ENCODE measurements around the gene XRRA1. TPM values are rescaled to one million over a fixed set of nuclear protein-coding genes. Genes with fewer than 3 reads are reported as not detected.

XRRA1 gene
- total and polyA plus RNA-seq, 2 of the 13 experiments (the other 11 are each of a cell fraction or from before 2014, with no cell fraction given): 7.6 to 10.5 TPM

DNA sequence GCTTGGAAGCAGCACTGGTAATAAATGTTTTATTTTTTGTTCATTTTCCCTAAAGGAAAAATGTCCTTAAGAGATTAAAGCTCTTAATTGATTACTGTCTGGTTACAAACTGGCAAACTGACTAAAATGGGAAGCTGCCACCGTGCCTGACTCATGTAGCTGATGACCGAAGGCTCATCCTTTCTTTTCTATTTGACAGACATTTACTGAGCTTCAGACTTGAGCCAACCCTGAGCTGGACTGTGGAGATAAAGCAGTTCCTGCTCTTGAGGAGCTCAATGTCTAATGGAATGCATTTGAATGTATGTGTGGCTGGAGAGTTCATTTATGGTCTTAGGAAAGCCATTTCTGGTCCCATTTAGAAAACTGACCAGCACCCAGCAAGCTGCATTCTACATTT, 108.9 kb downstream of the XRRA1 start (continued):
- TF ChIP-seq ZFP37 (CRISPR knock-in tag; IDR thresholded peaks at IDR 0.05; ENCODE audit: borderline replicate concordance) (no peak), ZBTB8A (CRISPR knock-in tag; IDR thresholded peaks at IDR 0.05; ENCODE audit: borderline replicate concordance, low read depth) (no peak), ZNF629 (CRISPR knock-in tag; conservative IDR thresholded peaks at IDR 0.05) (no peak), ZNF616 (CRISPR knock-in tag; IDR thresholded peaks at IDR 0.05; ENCODE audit: low read depth) (no peak), ZNF563 (CRISPR knock-in tag; IDR thresholded peaks at IDR 0.05) (no peak)
- TF ChIP-seq, protein P1, sequence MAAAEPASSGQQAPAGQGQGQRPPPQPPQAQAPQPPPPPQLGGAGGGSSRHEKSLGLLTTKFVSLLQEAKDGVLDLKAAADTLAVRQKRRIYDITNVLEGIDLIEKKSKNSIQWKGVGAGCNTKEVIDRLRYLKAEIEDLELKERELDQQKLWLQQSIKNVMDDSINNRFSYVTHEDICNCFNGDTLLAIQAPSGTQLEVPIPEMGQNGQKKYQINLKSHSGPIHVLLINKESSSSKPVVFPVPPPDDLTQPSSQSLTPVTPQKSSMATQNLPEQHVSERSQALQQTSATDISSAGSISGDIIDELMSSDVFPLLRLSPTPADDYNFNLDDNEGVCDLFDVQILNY (CRISPR knock-in tag; conservative IDR thresholded peaks at IDR 0.05): no peak

DNA sequence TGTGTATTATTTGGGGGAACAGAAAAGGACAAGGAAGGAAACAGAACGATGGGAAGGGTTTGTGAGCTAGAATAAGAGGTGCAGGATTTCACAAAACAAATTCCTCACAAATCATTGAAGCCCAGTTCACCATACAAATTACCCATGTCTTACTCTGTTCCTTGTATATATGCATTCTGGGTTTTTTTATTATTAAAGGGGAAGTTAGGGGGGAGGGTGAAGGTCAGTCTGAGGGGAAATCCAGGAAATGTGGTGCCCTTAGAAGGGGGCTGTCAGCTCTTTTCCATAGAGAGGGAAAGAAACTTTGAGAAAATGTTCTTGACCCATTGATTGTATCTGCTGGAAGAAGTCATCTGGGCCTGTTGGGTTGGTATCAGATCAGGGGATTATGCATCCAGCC, 109.4 kb downstream of the XRRA1 start:
- no peak for ATAC-seq
- Histone ChIP-seq H3K4me3 (replicated peaks in 1 of 3; ENCODE audit: insufficient read depth in 1 of 3, low read depth in 2 of 3, low read length in 3 of 3) (no peak overlapping the region), H4K20me1 (ENCODE audit: insufficient read depth, low read length) (no peaks in the 10 kb centered on the region), H3K36me3 (replicated peaks in 1 of 2; ENCODE audit: control insufficient read depth in 1 of 2, insufficient read depth in 2 of 2, low read length in 2 of 2) (peaks cover 12 to 75% of the 10 kb centered on the region in 2 experiments), H3K4me1 (ENCODE audit: insufficient read depth, low read length) (peaks cover 14% of the 10 kb centered on the region), H3K79me2 (ENCODE audit: insufficient read depth, low read length) (no peaks in the 10 kb centered on the region), H3K9ac (ENCODE audit: insufficient read depth, low read depth, low read length) (no peak overlapping the region), H3K27me3 (ENCODE audit: control insufficient read depth in 1 of 2, insufficient read depth in 2 of 2, low read length in 2 of 2) (no peaks in the 10 kb centered on the region), H3K9me3 (ENCODE audit: low read length) (no peaks in the 10 kb centered on the region), H2AFZ (ENCODE audit: low read length) (no peak overlapping the region), H3K27ac (ENCODE audit: extremely low read length, insufficient read depth, low read length) (no peak overlapping the region), H3K4me2 (ENCODE audit: low read depth, low read length) (no peak overlapping the region)
- FAIRE-seq: no peak
- TF ChIP-seq ZNF670 (CRISPR knock-in tag; IDR thresholded peaks at IDR 0.05; ENCODE audit: borderline replicate concordance) (no peak), BCL6 (CRISPR knock-in tag; IDR thresholded peaks at IDR 0.05) (no peak), ZSCAN21 (CRISPR knock-in tag; IDR thresholded peaks at IDR 0.05; ENCODE audit: borderline replicate concordance) (no peak), NR2F6 (IDR thresholded peaks at IDR 0.05) (no peak), NR2F6 (CRISPR knock-in tag; IDR thresholded peaks at IDR 0.05) (no peak), LCORL (IDR thresholded peaks at IDR 0.05) (no peak), LCORL (CRISPR knock-in tag; IDR thresholded peaks at IDR 0.05) (no peak)
- no TSS peak for BruUV-seq (replicated peaks)
- ChIA-PET CTCF (ENCODE audit: low intra/inter-chr PET ratio, low total read pairs) (no interaction called here), POLR2A (no interaction called here)
- no peak for DNase-seq (ENCODE audit: low spot score)
- intact Hi-C loops (cut with micrococcal nuclease; ENCODE audit: unreplicated experiment) (no loop called here), in situ Hi-C loops (cut with HindIII; ENCODE audit: extremely low pct_ligation_motif_present, low pct_unique_long_range_greater_than_20kb) (no loop called here)
- WGBS (ENCODE audit: low lambda C conversion rate): 86% methylated on average over 1 of the region's 1 CpG
